Hepatocyte (in vitro differentiated cells): Measurements from ENCODE around the gene AVPR2. TPM values are rescaled to one million over a fixed set of nuclear protein-coding genes. Genes with fewer than 3 reads are reported as not detected.

Source experiments
- DNase-seq: peaks from one replicate; pipeline ENCODE4 v3.0.0-alpha.2; 2016; ENCODE audit warnings: low spot score
- H2AFZ ChIP-seq: fragments of 200-600 bp; sonication (generic); 2 replicates; pipeline ENCODE4 v1.6.0; 2016; ENCODE audit warnings: antibody characterized with exemption, mild to moderate bottlenecking
- H3K27ac ChIP-seq: fragments of 200-600 bp; sonication (generic); 2 replicates; pipeline ENCODE4 v1.5.1; 2016; ENCODE audit warnings: mild to moderate bottlenecking
- H3K27me3 ChIP-seq: fragments of 200-600 bp; sonication (generic); 2 replicates; pipeline ENCODE4 v1.6.1; 2016
- H3K36me3 ChIP-seq: fragments of 200-600 bp; sonication (generic); replicated peaks from 2 replicates; pipeline ENCODE4 v1.5.1; 2016; ENCODE audit warnings: low read depth; ENCODE audit not compliant: insufficient read depth
- H3K4me1 ChIP-seq: fragments of 200-600 bp; sonication (generic); 2 replicates; pipeline ENCODE4 v1.5.1; 2016; ENCODE audit warnings: mild to moderate bottlenecking, moderate library complexity; ENCODE audit not compliant: insufficient read depth
- H3K4me2 ChIP-seq: fragments of 200-600 bp; sonication (generic); 2 replicates; pipeline ENCODE4 v1.6.0; 2016
- H3K4me3 ChIP-seq: fragments of 200-600 bp; sonication (generic); 2 replicates; pipeline ENCODE4 v1.5.1; 2016; ENCODE audit warnings: mild to moderate bottlenecking
- H3K79me2 ChIP-seq: fragments of 200-600 bp; sonication (generic); 2 replicates; pipeline ENCODE4 v1.6.0; 2017; ENCODE audit warnings: mild to moderate bottlenecking
- H3K9me2 ChIP-seq: fragments of 200-600 bp; sonication (generic); replicated peaks from 2 replicates; pipeline ENCODE4 v1.6.0; 2017; ENCODE audit warnings: mild to moderate bottlenecking; ENCODE audit not compliant: insufficient read depth
- H3K9me3 ChIP-seq: fragments of 200-600 bp; sonication (generic); 2 replicates; pipeline ENCODE4 v1.5.1; 2016; ENCODE audit warnings: low read depth, mild to moderate bottlenecking
- H4K20me1 ChIP-seq: fragments of 200-600 bp; sonication (generic); 2 replicates; pipeline ENCODE4 v1.6.0; 2016; ENCODE audit warnings: mild to moderate bottlenecking; ENCODE audit not compliant: insufficient read depth, poor library complexity, severe bottlenecking
- EZH2 ChIP-seq: fragments of 200-600 bp; sonication (generic); IDR thresholded peaks from 2 replicates; pipeline ENCODE4 v1.6.1; 2016; ENCODE audit warnings: antibody characterized with exemption, mild to moderate bottlenecking, borderline replicate concordance
- EZH2phosphoT487 ChIP-seq: fragments of 200-600 bp; sonication (generic); IDR thresholded peaks from one replicate; pipeline ENCODE4 v1.6.1; 2018; ENCODE audit warnings: antibody characterized with exemption, mild to moderate bottlenecking, low read depth, moderate library complexity; ENCODE audit not compliant: unreplicated experiment, severe bottlenecking
- WGBS: methylation state at CpG from one replicate; pipeline ENCODE4 v1.1.6; 2016; ENCODE audit warnings: low lambda C conversion rate; ENCODE audit errors: missing lambda C conversion rate; 5-methylcytosine and 5-hydroxymethylcytosine counted together
- polyA plus RNA-seq: library from polyadenylated mRNA; unstranded; fragments of >200 nt; fragmentation: Nextera tagmentation; extraction: Ambion mirVana; gene quantifications from 2 replicates; pipeline ENCODE4 v1.2.1, GENCODE V29; 2016
- total RNA-seq: library from RNA; depleted of rRNA; stranded (reverse); fragments of >200 nt; gene quantifications from 2 replicates; pipeline ENCODE4 v1.2.3, GENCODE V29; 2014
- TF ChIP-seq, protein P1 (sequence below): fragments of 200-600 bp; sonication (generic); IDR thresholded peaks from 2 replicates; pipeline ENCODE4 v1.5.1; 2016; ENCODE audit warnings: antibody characterized with exemption, mild to moderate bottlenecking; ENCODE audit not compliant: poor library complexity

Gene AVPR2
- total and polyA plus RNA-seq, 2 experiments from 2014 or later = not detected

DNA sequence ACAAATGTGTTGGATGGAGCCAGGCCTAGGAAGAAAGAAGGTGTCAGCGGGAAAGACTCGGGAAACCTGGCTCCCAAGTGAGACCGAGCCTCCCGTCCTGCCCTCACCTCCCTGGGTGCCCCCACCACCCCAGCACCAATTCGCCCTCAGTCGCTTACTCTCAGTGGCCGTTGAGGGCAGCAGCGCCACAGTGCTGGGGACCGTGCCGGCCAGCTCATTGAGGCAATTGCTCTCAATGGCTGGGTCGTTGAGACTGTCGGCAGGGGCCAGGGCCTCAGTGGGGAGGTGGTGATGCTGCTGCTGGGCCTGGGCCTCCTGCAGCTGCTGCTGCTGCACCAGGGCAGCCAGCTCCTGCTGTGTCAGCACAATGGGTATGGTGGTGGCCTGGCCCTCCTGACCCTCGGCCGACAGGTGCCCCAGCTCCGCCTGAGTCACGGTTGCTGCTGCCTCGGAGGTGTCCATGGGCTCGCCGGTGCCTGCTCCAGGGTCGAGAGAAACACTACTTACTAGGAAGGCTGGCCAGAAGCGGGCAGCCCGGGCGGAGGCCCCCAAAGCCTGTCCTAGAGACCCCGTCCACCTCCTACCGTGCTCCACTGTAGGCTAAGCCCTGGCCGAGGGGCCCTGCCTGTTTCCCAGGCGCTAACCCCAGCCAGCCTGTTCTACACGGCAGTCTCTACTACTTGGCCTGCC, 47.4 kb downstream of the AVPR2 start:
- H3K9me2 ChIP-seq = no peaks in the 10 kb centered on the region
- DNase-seq = no peak
- no peak overlapping the region for H3K27ac ChIP-seq
- no peak overlapping the region for H3K4me3 ChIP-seq
- no peaks in the 10 kb centered on the region for H3K9me3 ChIP-seq
- H3K27me3 ChIP-seq = no peaks in the 10 kb centered on the region
- H3K79me2 ChIP-seq = no peaks in the 10 kb centered on the region
- no peak overlapping the region for H2AFZ ChIP-seq
- H3K36me3 ChIP-seq = no peaks in the 10 kb centered on the region
- no peak for TF ChIP-seq EZH2phosphoT487
- TF ChIP-seq, protein P1, sequence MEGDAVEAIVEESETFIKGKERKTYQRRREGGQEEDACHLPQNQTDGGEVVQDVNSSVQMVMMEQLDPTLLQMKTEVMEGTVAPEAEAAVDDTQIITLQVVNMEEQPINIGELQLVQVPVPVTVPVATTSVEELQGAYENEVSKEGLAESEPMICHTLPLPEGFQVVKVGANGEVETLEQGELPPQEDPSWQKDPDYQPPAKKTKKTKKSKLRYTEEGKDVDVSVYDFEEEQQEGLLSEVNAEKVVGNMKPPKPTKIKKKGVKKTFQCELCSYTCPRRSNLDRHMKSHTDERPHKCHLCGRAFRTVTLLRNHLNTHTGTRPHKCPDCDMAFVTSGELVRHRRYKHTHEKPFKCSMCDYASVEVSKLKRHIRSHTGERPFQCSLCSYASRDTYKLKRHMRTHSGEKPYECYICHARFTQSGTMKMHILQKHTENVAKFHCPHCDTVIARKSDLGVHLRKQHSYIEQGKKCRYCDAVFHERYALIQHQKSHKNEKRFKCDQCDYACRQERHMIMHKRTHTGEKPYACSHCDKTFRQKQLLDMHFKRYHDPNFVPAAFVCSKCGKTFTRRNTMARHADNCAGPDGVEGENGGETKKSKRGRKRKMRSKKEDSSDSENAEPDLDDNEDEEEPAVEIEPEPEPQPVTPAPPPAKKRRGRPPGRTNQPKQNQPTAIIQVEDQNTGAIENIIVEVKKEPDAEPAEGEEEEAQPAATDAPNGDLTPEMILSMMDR = no peak
- no peak for TF ChIP-seq EZH2
- H3K4me2 ChIP-seq = no peak overlapping the region
- 93% methylated on average over 27 of the region's 28 CpGs for WGBS
- no peaks in the 10 kb centered on the region for H3K4me1 ChIP-seq
- H4K20me1 ChIP-seq = no peaks in the 10 kb centered on the region

DNA sequence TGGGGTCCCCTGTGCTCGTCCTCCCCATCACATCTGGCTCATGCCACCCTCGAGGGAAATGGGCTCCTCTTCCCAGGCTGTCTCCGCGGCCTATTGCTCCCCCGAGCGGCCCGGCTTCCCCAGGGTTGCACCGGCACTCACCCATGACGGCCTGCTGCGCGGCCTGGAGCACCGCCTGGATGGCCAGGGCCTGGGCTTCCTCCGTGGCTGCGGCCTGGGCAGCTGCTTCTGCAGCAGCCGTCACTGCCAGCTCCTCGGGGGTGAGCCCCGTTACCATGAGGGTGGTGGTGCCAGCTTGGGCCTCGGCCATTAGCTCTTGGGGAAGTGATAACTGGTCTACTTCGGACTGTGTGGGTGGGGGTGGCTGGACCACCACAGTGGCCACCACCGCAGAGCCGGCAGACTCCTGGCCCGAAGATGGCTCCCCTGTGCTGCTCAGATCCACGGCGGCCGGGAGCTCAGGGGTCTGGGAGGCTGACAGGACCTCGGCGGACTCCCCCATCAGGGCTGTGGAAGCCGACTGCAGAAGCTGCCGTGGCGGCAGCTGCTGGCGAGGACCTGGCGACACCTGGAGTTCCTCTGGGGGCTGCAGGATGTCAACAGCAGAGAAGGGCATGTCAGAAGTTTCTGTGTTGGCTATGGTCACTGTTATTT, 48.0 kb downstream of the AVPR2 start:
- no peaks in the 10 kb centered on the region for H3K79me2 ChIP-seq
- TF ChIP-seq, protein P1 = no peak
- TF ChIP-seq EZH2 (no peak), EZH2phosphoT487 (no peak)
- 91% methylated on average over 32 of the region's 32 CpGs for WGBS

DNA sequence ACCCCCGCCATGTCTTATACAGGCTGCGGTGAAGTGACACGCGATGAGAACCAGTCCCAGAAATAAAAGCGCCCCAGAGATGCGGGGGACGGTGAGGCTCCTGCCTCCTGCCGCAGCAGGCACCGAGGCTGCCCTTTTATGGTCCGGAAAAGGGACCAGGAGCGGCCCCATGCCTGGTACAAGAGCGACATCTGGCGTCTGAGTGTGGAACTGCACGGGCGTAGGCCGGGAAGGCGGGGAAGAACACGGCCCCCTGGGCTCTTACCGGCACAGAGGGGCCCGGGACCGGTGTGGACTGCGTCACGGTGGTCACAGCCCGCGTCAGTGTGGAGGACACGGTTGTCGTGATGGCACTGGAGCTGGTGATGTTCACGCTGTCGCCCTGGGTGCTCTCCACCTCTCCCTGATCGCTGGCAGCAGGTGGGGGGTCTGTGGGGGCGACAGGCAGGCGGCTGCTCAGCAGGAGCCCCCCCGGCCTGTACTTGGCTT, 48.9 kb downstream of the AVPR2 start:
- WGBS = 54% methylated on average over 33 of the region's 33 CpGs
- Histone ChIP-seq H2AFZ (no peak overlapping the region), H3K27me3 (no peaks in the 10 kb centered on the region), H3K9me3 (no peaks in the 10 kb centered on the region), H4K20me1 (no peaks in the 10 kb centered on the region), H3K4me1 (no peaks in the 10 kb centered on the region), H3K4me2 (no peak overlapping the region), H3K4me3 (no peak overlapping the region), H3K79me2 (no peaks in the 10 kb centered on the region), H3K27ac (no peak overlapping the region), H3K9me2 (no peaks in the 10 kb centered on the region), H3K36me3 (no peaks in the 10 kb centered on the region)
- TF ChIP-seq, protein P1 = peak; percentile 73
- no peak for TF ChIP-seq EZH2phosphoT487
- TF ChIP-seq EZH2 = no peak
- peak; percentile 68 for DNase-seq

More for the DNA sequence above, 48.0 kb downstream of the AVPR2 start:
- Histone ChIP-seq H2AFZ (no peak overlapping the region), H3K4me2 (no peak overlapping the region), H3K9me3 (no peaks in the 10 kb centered on the region), H3K4me3 (no peak overlapping the region), H4K20me1 (no peaks in the 10 kb centered on the region), H3K27ac (no peak overlapping the region), H3K36me3 (no peaks in the 10 kb centered on the region), H3K27me3 (no peaks in the 10 kb centered on the region), H3K4me1 (no peaks in the 10 kb centered on the region), H3K9me2 (no peaks in the 10 kb centered on the region)
- DNase-seq = no peak
